HS-27A (cell line): Measurements from ENCODE around the gene NSUN2.
A peak's percentile ranks its signal among the peaks of the same experiment; 100 is the strongest.
"Not testable (repeated sequence)": the region's sequence is repeated elsewhere in the genome, so short reads cannot be mapped to it uniquely, and the experiment has no call there.

ENCODE experiments used
- DNase-seq: peaks from one replicate; pipeline ENCODE4 v3.0.0-alpha.2; 2012; ENCODE audit warnings: low read depth, missing footprints

NSUN2 gene

DNA sequence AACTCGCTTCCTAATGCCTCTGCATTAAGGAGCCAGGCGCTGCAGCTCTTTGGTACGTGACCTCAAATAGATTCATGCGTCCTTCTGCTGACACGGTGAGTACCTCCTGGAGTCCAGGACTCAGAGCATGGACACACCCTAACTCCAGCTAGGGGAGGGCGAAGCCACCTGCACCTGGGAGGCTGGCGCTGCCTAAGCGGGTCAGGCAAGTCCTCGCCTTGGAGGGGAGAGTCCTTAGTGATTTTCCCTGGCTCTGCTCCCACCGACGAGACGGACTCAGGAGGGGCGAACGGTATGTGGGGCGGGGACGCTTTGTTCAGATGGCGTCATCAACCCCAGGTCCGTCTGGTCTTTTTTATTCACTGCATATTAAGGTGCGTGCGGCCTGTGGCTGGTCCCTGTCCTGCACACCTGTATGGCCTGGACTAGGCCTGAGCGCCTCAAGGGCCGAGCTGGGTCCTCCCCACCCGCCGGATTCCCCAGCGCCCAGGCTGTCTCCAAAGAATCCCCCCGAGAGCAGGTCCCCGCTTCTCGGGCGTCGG lies 50.3 kb downstream of the NSUN2 start:
- no peak for DNase-seq

DNA sequence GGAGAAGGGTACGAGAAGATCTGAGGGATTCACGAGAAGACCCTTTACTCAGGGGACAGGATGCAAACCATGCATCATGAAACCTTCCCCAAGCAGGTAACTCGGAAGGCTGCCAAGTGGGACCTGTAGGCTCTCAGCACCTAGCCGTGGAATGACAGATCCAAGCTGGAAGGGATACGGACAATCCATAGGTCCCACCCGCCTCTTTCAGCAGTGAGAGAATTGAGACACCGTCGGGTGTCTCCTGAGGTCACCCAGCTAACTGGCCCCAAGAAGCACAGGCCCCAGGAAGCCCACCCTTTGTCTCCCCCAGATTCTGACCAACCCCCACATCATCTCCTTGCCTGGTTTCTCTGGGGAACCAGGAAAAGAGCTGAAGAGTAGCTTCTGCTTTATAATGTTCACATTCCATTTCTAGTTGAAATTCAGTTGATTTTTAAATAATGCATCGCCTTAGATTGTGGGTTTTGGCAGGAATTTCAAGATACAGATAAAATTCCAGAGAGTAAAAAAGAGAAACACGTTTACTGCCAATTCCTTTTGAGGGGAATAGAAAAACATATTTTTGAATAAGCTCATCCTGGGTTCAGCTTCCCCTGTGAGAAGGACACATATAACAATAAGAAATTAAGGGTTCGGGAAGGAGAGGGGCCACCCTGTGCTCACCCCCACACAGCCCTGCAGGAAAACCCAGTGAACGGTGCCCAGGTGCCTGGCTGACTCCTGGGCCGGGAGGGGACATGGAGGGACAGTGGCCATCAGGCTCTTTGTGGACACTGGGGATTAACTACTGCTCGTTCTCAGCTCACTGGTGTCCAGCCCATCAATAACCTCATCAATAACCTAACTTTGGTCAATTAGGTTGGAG lies 51.1 kb downstream of the NSUN2 start:
- no peak for DNase-seq

DNA sequence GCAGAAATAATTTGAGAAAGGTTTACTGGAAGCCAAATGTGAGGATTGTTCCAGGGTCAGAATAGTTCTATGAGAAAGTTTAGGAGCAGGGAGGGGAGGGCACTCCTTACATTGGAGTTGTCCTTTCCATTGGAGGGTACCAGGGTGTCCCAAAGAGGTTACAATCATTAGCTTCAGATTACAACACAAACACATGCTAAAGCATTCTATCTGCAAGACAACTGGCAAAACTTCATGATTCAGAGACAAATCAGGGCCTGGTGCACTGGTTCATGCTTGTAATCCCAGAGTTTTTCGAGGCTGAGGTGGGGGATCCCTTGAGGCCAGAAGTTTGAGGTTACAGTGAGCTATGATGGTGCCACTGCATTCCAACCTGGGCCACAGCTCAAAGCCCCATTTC lies 51.8 kb downstream of the NSUN2 start:
- no peak for DNase-seq

DNA sequence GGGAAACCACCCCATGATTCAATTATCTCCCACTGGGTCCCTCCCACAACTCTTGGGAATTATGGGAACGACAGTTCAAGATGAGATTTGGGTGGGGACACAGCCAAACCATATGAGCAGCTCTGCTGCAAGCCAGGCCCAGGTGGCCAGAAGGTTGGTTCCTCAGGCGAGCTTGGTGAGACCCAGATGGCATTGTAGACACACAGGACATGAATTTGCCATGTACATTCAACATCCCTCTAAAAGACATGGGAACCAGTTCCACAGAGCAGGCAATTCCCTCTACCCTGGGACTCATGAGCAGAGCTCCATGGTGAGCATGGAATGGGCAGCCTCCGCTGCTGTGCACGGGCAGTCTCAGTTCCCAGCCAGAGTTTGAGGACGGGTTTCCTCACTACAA lies 53.3 kb downstream of the NSUN2 start:
- no peak for DNase-seq

DNA sequence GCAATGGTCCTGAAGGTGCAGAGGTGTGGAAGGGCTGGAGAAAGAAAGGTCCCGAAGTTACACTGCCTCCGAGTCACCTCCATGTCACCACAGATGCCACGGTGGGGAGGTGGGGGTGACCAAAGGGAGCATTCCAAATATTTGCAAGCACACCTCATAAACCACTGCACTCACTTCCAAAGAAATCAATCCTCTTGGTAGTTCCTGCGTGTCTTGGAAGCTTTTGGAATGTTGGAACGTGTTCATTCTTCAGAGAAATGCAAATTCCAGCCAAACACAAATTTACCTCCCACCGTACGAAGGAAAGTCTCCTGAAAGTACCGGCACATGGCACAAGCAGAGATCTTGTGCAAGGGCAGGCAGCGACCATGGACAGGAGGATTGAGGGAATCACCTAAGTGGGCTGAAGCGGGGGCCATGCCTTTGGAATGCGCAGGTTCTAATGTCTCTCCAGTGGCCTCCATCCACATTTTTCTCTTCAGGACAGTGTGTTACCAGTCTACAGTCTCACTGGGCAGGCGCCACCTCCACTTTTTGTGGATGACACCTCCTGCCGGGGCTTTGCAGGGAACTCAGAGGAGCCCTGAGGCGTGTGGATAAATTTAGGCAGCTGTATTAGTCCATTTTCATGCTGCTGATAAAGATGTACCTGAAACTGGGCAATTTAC lies 54.0 kb downstream of the NSUN2 start:
- DNase-seq, result no peak

DNA sequence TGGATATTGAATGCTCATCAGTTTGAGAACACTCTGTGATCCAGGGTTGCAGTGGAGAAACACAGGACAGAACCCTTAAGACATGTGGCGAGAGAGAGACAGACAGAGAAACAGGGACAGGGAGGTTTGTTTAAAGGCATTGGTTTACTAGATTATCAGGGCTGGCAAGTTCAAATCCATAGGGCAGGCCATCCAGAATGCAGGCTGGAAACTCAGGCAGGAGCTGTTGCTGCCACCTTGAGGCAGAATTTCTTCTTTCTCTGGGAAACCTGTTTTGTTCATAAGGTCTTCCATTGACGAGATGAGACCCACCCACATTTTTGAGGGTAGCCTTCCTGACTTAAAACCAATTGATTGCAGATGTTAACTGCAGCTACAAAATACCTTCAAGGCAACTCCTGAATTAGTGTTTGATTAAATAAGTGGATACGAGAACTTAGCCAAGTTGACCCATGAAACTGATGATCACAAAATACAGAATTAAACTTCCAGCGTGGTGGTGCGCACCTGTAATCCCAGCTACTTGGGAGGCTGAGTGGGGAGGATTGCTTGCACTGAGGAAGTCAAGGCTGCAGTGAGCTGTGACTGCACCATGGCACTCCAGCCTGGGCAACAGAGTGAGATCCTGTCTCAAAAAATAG lies 55.9 kb downstream of the NSUN2 start:
- peak; percentile 23 for DNase-seq

DNA sequence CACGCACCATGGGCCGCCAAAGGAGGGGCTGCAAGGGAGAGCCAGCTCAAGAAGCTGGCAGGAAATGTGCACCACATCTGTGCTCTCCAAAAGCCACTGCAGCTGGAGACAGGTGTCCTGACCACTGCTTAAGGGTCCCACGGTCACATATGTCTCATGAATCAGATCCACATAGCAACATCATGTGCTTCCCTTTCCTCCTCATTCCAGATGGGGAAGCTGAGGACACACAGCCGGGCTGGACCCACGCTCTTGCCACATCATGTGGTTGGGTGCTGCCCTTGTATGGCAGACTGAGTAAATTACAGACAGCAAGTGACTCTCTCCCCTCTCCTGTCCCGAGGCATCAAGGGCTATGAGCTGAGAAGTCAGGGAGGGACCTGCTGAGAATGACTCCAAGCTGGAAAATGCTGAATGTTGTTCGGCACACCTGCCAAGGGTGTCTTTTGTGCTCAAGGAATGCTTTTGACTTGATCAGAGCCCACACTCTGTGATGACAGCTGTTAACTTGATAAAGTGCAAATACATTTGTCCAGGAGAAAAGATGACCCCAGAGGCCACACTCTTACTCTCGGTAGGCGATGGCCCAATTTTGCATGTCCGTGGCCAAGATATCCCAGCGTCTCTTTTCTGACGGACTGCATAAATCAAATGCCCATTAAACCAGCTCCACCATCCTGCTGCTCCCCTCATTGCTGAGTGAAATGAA lies 58.2 kb downstream of the NSUN2 start:
- DNase-seq, result no peak

DNA sequence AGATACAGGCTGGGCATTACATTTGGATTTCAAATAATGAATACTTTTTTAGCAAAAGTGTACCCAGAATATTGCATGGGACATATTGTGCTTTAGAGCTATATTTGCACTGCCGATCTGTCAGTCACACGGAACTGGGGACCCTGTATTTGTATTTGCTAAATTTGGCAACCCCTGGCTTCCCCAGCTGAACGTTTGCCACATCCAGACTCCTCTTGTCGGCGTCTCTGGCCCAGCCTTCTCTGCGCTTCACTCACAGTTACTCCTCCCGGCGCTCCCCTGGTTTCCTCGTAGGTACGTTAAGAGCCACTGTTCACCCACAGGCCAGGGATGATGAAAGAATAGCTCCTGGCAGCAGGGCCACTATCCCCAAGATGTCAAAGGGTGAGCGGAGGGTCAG lies 58.7 kb downstream of the NSUN2 start:
- DNase-seq, result no peak

DNA sequence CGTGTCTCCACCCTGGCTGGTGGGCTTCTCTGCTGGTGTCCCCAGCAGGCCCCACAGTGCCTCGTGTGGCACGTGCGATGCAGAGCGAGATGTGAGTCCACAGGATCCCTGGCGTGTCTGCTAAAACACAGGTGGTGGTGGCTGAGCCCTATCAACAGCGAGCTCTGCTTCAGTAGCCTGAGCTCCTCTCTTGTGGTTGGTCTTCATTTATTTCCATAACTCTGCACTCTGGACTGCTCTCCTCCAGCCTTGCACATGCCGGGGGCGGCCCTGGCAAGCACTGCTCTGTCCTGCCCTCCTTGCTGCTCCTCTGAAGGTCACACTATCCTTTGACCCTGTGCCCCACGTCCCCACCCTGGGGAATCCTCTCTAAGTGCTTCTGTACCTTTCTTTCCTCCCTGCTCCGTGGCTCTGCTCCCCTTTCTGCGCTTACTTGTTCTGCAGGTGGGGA lies 59.2 kb downstream of the NSUN2 start:
- DNase-seq, result no peak

DNA sequence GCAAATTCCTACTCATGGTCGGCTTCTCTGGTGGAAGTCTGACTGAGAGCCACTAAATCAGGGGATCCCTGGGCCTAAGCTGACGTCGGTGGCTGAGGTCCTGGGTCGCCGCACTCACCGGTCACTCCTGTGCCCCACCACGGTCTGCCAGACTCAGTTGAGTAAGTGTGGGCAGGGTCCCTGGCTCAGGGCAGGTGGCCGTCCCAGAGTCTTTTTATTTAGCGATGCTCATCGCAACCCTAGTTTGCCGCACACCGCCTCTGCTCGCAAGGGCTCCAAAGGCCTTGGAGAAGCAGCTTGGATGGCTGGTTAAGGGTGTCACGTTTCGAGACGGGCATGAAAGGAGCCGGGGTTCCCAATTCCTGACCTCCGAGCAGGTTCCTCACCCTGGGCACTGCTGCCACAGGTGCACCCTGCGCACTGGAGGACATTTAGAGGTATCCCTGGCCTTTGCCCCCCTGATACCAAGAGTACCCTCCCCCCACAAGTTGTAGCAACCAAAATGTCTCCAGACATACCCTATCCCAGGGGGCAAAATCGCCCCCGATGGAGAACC lies 59.9 kb downstream of the NSUN2 start:
- DNase-seq, result no peak

DNA sequence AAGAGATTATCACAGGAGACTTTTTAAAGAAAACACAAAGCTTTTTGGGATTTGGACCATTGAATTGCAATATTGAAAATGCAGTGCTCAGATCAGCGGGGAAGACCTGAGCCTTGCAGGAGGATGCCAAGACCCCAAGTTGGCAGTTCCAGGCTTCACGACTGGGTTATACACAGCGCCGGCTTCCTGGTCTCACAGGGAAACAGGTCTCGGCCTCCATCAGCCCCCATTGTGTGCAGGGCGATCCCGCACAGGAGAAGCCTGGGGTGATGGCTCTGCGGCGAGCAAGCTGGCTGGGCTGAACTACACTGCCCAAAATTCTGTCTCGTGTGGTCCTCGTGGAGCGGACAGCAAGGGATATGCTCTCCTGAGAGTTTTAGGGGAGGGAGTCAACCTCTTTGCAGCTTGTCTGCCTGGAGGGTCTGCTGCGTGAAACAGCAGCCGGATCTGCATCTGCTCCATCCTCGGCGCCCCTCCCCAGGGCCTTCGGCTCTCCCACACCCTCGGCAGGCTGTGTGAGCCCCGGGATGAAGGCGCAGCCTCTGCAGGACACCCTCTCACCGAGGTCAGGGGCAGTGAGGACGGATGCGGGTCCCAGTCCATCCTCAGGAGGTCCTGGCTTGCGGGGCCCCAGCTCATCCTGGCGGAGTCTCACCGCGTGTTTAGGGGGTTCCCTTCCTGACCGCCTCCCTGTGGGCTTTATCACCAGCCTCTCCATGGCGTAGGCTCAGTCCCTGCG lies 60.6 kb downstream of the NSUN2 start:
- no peak for DNase-seq

DNA sequence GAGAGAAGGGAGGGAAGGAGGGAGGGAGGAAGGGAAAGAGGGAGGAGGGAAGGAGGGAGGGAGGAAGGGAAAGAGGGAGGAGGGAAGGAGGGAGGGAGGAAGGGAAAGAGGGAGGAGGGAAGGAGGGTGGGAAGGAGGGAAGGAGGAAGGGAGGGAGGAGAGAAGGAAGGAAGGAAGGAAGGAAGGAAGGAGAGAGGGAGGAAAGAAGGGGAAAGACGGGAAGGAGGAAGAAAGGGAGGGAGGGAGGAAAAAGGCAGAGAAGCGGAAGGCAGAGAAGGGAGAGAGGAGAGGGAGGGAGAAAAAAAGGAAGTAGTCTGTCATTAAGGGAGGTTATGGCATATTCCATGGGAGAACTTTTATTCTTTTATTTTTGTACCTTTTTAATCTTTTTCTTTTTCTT lies 61.2 kb downstream of the NSUN2 start:
- not testable (repeated sequence) for DNase-seq

DNA sequence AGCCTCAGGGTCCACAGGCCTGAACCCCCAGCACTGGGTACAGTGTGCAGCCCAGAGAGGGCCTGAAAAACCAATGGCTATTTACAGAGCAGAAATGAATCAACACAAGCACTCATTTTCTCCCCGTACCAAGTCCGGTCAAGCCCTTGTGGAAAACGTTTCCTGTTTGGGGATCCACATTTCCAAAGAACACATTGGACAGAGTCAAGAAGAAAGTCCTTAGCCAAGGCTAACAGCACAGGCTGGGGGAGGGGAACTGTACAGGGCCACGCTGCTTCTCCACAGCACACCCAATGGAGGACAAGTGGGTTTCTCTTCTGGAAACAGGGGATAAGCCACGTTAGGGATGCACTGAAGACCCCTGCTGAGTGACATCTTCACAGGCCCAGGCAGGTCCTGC lies 62.3 kb downstream of the NSUN2 start:
- no peak for DNase-seq

DNA sequence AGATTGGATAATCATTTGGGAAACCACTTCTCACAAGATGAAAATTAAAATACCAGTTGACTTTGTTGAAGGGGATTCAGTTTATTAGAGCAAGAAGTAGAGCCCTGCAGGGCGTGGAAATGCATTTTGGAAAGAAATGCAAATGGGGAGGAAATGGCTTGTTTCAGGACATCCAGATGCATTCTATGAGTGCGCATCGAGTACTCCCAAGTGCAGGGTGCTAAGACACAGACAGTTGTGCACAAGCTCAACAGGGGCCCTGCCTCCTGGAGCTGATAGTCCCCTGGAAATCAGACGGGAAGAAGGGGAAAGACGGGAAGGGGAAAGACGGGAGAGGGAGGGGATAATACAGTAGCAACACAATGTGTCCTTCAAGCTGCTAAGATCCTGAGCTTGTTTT lies 64.0 kb downstream of the NSUN2 start:
- no peak for DNase-seq

DNA sequence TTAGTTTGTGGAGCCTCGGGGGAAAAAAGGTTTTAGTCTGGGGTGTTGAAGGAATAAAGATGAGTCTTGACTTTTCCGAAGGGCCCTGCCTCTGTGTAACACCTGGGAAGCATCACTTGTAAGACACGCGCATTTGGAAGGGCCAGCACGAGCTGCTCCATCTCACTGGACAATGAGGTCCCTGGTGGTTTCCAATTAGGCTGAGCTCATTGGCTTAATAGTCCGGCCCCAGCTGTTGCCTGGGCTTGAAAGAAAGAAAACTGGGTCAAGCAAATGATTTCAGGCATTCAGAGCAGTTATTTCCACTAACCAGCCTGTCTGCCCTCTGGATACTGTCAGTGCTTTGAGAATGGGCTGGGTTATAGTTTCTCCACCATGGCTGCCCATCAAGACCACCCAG lies 64.5 kb downstream of the NSUN2 start:
- no peak for DNase-seq

DNA sequence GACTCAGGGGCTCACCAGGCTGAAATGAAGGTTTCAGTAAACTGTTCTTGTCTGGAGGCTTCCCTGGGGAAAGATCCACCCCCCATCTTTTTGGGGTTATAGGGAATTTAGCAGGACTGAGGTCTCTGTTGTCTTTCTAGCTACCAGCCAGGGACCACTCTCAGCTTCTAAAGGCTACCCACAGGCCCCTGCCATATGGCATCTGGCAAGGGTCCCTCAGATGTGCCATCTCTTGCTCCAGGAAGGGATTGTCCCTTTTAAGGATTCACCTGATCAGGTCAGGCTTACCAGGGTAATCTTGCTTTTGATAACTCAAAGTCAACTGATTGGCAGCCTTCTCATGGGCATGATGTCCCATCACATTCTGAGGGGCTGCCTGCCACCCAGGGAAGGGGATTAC lies 65.0 kb downstream of the NSUN2 start:
- no peak for DNase-seq

DNA sequence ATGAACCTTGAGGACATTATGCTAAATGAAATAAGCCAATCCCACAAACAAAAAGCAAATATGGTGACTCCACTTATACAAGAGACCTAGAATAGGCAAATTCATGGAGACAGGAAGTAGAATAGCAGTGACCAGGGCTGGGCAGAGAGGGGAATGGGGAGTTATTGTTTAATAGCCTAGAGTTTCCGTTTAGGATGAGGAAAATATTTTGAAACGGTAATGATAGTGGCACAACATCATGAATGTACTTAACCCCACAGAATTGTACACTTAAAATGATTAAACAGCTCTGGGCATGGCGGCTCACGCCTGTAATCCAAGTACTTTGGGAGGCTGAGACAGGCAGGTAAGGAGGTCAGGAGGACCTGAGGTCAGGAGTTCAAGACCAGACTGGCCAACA lies 65.8 kb downstream of the NSUN2 start:
- DNase-seq, result no peak

DNA sequence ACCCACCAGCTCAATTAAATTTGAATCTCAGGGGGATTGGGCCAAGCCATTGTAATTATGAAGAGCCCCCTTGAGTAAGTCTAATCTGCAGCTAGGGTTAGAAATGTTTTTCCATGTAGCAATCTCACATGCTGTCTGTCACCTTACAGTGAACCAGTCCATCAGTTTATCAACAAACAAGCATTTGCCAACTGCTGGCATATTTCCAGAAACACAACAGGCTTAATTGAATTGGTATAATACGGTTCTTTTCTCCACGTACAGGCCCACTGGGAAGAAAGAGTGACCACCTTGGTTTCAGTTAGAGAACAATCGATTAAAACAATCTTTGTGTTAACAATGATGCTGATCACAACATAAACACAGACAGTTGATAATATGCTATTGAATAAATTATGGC lies 67.4 kb downstream of the NSUN2 start:
- DNase-seq, result no peak

DNA sequence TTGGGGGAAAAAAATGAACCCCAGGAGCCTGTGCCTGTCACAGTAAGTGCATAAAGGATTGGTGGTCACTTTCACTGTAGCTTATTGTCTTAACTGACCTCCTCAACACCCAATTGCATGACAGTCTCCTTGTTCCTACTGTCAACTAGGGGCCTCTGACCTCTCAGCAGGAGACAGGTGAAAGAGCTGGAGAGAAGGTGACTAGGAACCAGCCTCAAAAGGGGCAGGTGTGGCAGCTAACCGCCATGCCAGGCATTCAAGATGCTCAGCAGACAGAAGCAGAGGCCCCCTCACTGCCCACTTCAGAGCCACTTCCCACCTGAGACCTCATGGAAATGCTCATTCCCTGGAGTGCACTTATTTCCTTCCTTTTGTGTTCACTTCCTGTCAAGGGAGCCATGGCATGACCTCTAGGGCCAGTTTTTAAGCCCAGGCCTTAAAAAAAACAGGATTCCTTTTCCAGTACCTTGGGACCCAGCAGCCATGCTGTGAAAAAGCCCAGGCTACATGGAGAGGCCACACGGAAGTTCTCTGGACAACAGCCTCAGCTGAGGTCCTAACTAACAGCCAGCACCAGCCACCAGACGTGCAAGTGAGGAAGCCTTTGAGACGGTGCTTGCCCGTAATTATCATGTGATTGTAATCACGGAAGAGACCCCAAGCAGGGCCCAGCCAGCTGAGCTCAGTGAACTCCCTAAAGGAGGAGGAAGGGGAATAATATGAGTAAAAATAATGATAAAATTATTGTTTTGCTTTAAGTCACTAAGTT lies 74.9 kb downstream of the NSUN2 start:
- DNase-seq, result no peak

DNA sequence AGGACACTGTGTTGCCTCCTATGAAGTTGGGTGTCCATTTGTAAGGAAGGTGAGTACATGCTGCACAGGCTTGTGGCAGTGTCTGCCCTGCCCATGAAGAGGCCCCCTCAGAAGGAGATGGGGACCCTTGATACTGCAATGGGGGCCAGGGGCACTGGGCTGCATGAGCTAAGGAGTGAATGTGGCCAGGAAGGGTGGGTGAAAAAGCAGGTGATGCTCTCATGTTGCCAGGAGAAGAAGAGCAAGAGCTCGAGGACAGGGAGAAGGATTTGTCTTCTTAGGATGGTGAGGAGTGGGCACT lies 76.1 kb downstream of the NSUN2 start:
- DNase-seq, result no peak
